22Rv1 (cell line): ENCODE results near the gene TSGA10.

ENCODE experiments used
- H3K27ac ChIP-seq: fragments of 450-650 bp; 2 replicates; pipeline ENCODE4 v1.5.1; 2017
- CTCF ChIP-seq: fragments of 450-650 bp; IDR thresholded peaks from 2 replicates; pipeline ENCODE4 v1.5.1; 2017; ENCODE audit warnings: mild to moderate bottlenecking
- ZFX ChIP-seq: fragments of 450-650 bp; IDR thresholded peaks from 2 replicates; pipeline ENCODE4 v1.6.1; 2017; ENCODE audit warnings: antibody characterized with exemption, borderline replicate concordance

The TSGA10 gene

GRCh38 chr2:98985905-98986666 is 168.7 kb downstream of the TSGA10 start:
- H3K27ac ChIP-seq = no peak overlapping the region
- no peak for TF ChIP-seq ZFX
- TF ChIP-seq CTCF = no peak

- TF ChIP-seq ZFX (no peak), CTCF (no peak)
- H3K27ac ChIP-seq = no peak overlapping the region
These were observed 179.1 kb downstream of the TSGA10 start for GRCh38 chr2:98975611-98976010.

- TF ChIP-seq CTCF = no peak
- TF ChIP-seq ZFX = no peak
- no peak overlapping the region for H3K27ac ChIP-seq
These were observed 182.1 kb downstream of the TSGA10 start for GRCh38 chr2:98972582-98973167.

GRCh38 chr2:98959810-98960507 is 194.8 kb downstream of the TSGA10 start:
- no peak for TF ChIP-seq CTCF
- no peak for TF ChIP-seq ZFX
- H3K27ac ChIP-seq = no peak overlapping the region

GRCh38 chr2:98952966-98953365 is 201.8 kb downstream of the TSGA10 start:
- no peak overlapping the region for H3K27ac ChIP-seq
- no peak for TF ChIP-seq CTCF
- no peak for TF ChIP-seq ZFX

GRCh38 chr2:98948956-98949739 is 205.6 kb downstream of the TSGA10 start:
- no peak overlapping the region for H3K27ac ChIP-seq
- TF ChIP-seq ZFX (no peak), CTCF (no peak)
